NCI-H1417 treated with DMSO at 0.1 percent for 48 hours (cell line): ENCODE results near the gene CCDC88A.
"Not testable (repeated sequence)": the region's sequence is repeated elsewhere in the genome, so short reads cannot be mapped to it uniquely, and the experiment has no call there.

Experiments
- DNase-seq: peaks from one replicate; lab custom pipeline; 2025; lab: John Stamatoyannopoulos, UW

CCDC88A gene

GRCh38 chr2:55419679-55420438 lies at the start of gene CCDC88A:
TSS of gene CCDC88A (minus strand) at chr2:55419856. CDS start at chr2:55419079, 777 bp downstream.
- DNase-seq: peak; percentile 90

- no peak for DNase-seq
Observed at GRCh38 chr2:55461679-55462078, 42.0 kb upstream of the CCDC88A start.

- no peak for DNase-seq
Observed at GRCh38 chr2:55460562-55460961, 40.9 kb upstream of the CCDC88A start.

- no peak for DNase-seq
Observed at GRCh38 chr2:55459714-55460274, 40.1 kb upstream of the CCDC88A start.

- no peak for DNase-seq
Observed at GRCh38 chr2:55459279-55459678, 39.6 kb upstream of the CCDC88A start.

- DNase-seq: no peak
Observed at GRCh38 chr2:55454121-55454520, 34.5 kb upstream of the CCDC88A start.

- no peak for DNase-seq
Observed at GRCh38 chr2:55452879-55453278, 33.2 kb upstream of the CCDC88A start.

- no peak for DNase-seq
Observed at GRCh38 chr2:55451699-55452098, 32.0 kb upstream of the CCDC88A start.

- not testable (repeated sequence) for DNase-seq
Observed at GRCh38 chr2:55450014-55450413, 30.4 kb upstream of the CCDC88A start.

GRCh38 chr2:55442045-55442760 lies 22.5 kb upstream of the CCDC88A start:
- not testable (repeated sequence) for DNase-seq

GRCh38 chr2:55441280-55441892 lies 21.7 kb upstream of the CCDC88A start:
- no peak for DNase-seq

GRCh38 chr2:55439101-55439397 lies 19.4 kb upstream of the CCDC88A start:
- DNase-seq: no peak

GRCh38 chr2:55438391-55439100 lies 18.9 kb upstream of the CCDC88A start:
- no peak for DNase-seq

GRCh38 chr2:55437515-55438390 lies 18.1 kb upstream of the CCDC88A start:
- DNase-seq: no peak

GRCh38 chr2:55431982-55432627 lies 12.4 kb upstream of the CCDC88A start:
- no peak for DNase-seq

GRCh38 chr2:55430211-55430975 lies 10.7 kb upstream of the CCDC88A start:
- DNase-seq: no peak

- no peak for DNase-seq
Observed at GRCh38 chr2:55428258-55428657, 8.6 kb upstream of the CCDC88A start.

- no peak for DNase-seq
Observed at GRCh38 chr2:55425431-55425831, 5.8 kb upstream of the CCDC88A start.

GRCh38 chr2:55422876-55423665 lies 3.4 kb upstream of the CCDC88A start:
- no peak for DNase-seq
